Measurements from ENCODE around the gene EDARADD.
"Not testable (repeated sequence)": the region's sequence is repeated elsewhere in the genome, so short reads cannot be mapped to it uniquely, and the experiment has no call there.

EDARADD gene

DNA sequence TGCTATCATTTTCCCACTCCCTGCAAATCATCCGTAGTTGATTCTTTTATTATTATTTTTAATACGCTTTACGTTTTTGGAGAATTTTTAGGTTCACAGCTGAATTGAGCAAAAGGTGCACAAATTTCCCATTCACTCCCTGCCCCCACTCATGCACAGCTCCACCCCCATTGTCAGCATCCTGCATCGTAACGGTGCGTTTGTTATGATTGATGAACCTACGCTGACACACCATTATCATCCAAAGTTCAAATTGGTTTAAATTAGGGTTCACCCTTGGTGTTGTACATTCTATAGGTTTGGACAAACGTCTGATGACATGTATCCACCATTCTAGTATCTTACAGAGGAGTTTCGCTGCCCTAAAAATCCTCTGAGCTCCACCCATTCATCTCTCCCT is 44.5 kb downstream of the EDARADD start:
- Histone ChIP-seq H3K27me3 (ENCODE audit: insufficient read depth, low read length) (peaks cover 14% of the 10 kb centered on the region), H3K4me3 (ENCODE audit: low read depth, low read length) (no peak overlapping the region), H3K79me2 (ENCODE audit: control insufficient read depth, insufficient read depth, low read length, unreplicated experiment) (no peaks in the 10 kb centered on the region), H3K36me3 (ENCODE audit: insufficient read depth, low read length) (no peaks in the 10 kb centered on the region), H2AFZ (ENCODE audit: low read length, unreplicated experiment) (no peak overlapping the region), H3K27ac (ENCODE audit: low read depth, low read length) (no peak overlapping the region), H3K4me1 (ENCODE audit: control insufficient read depth, insufficient read depth, low read length, unreplicated experiment) (no peaks in the 10 kb centered on the region)

DNA sequence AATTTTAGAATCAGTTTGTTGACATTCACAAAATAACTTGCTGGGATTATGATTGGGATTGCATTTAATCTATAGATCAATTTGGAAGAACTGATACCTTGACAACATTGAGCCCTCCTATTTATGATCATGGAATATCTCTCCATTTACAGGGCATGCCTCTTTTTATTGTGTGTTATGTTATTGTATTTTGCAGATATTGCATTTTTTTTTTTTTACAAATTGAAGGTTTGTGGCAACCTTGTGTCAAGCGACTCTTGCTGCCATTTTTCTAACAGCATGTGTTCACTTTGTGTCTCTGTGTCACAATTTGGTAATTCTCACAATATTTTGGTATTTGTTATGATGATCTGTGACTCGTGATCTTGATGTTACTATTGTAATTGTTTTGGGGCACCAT is 46.3 kb downstream of the EDARADD start:
- Histone ChIP-seq H3K79me2 (ENCODE audit: control insufficient read depth, insufficient read depth, low read length, unreplicated experiment) (no peaks in the 10 kb centered on the region), H2AFZ (ENCODE audit: low read length, unreplicated experiment) (no peak overlapping the region)

DNA sequence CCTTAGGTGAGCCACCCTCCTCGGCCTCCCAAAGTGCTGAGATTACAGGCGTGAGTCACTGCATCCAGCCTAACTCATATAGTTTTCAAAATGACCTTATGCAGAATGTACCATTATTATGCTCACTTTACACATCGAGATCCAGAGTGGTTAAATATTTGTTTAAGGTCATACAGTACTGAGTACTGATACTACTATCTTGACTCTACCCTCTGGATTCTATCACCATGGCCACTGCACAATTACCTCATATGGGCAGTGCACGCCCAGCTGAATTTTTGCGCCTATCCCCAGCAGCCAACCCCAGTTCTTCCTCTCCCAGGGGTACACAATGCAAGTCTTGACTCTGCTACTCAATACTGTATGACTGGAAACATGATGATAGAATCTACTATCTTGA is 56.7 kb downstream of the EDARADD start:
- Histone ChIP-seq H3K27me3 (ENCODE audit: insufficient read depth, low read length) (peaks cover 10% of the 10 kb centered on the region), H3K4me1 (ENCODE audit: control insufficient read depth, insufficient read depth, low read length, unreplicated experiment) (no peaks in the 10 kb centered on the region), H3K79me2 (ENCODE audit: control insufficient read depth, insufficient read depth, low read length, unreplicated experiment) (no peaks in the 10 kb centered on the region), H2AFZ (ENCODE audit: low read length, unreplicated experiment) (no peak overlapping the region), H3K36me3 (ENCODE audit: insufficient read depth, low read length) (no peaks in the 10 kb centered on the region), H3K4me3 (ENCODE audit: low read depth, low read length) (no peak overlapping the region), H3K27ac (ENCODE audit: low read depth, low read length) (no peak overlapping the region)

More for the DNA sequence above, 46.3 kb downstream of the EDARADD start:
- no peaks in the 10 kb centered on the region for H3K4me1 ChIP-seq (ENCODE audit: control insufficient read depth, insufficient read depth, low read length, unreplicated experiment)
- no peak overlapping the region for H3K4me3 ChIP-seq (ENCODE audit: low read depth, low read length)
- H3K27me3 ChIP-seq (ENCODE audit: insufficient read depth, low read length) = peaks cover 11% of the 10 kb centered on the region
- H3K36me3 ChIP-seq (ENCODE audit: insufficient read depth, low read length) = no peaks in the 10 kb centered on the region
- H3K27ac ChIP-seq (ENCODE audit: low read depth, low read length) = no peak overlapping the region

DNA sequence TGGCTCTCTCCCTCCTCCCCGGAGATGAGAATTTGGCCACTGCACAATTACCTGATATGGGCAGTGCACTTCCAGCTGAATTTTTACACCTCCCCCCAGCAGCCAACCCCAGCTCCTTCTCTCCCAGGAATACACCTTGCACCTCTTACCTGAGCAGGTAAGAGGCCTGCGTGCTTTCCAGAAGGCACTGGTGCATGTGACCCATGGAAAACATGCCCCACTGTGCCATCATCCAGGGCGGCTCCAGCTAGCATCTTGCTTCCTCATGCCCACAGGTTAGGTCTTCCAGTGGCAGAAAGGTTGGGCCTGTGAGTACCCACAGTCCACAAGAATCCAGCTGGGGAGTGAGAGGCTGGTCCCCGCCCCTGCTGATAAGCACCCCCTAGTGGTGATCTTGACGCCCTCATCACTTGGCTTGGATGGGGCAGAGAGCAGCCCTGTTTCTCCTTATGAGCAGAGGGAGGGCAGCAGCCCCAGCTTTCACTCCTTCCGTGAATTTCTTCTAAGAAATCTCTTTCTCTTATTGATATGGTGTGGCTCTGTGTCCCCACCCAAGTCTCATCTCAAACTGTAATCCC is 57.8 kb downstream of the EDARADD start:
- Histone ChIP-seq H3K4me3 (ENCODE audit: low read depth, low read length) (no peak overlapping the region), H2AFZ (ENCODE audit: low read length, unreplicated experiment) (no peak overlapping the region), H3K27ac (ENCODE audit: low read depth, low read length) (no peak overlapping the region), H3K79me2 (ENCODE audit: control insufficient read depth, insufficient read depth, low read length, unreplicated experiment) (no peaks in the 10 kb centered on the region), H3K36me3 (ENCODE audit: insufficient read depth, low read length) (no peaks in the 10 kb centered on the region), H3K27me3 (ENCODE audit: insufficient read depth, low read length) (peaks cover 8% of the 10 kb centered on the region), H3K4me1 (ENCODE audit: control insufficient read depth, insufficient read depth, low read length, unreplicated experiment) (no peaks in the 10 kb centered on the region)

DNA sequence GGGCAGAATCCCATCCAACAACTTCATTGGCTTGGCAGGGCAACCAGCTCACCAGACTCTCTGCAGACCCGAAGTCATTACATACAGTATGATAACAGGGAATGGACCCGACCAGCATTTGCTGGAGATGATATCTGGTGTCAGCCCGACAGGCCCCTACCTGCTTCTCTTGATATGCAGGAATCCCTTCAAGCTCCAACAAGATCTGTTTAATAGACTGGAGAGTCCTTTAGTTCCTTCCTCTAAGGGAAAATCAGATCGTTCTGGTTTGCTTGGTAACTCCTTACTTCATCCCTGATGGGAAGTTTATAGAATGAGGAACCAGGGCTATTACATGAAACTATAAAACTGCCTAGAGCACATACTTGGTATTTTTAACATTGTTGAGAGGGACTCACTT is 61.2 kb downstream of the EDARADD start:
- H2AFZ ChIP-seq (ENCODE audit: low read length, unreplicated experiment) = no peak overlapping the region
- peaks cover 22% of the 10 kb centered on the region for H3K27me3 ChIP-seq (ENCODE audit: insufficient read depth, low read length)
- H3K4me3 ChIP-seq (ENCODE audit: low read depth, low read length) = no peak overlapping the region
- no peaks in the 10 kb centered on the region for H3K79me2 ChIP-seq (ENCODE audit: control insufficient read depth, insufficient read depth, low read length, unreplicated experiment)
- no peaks in the 10 kb centered on the region for H3K4me1 ChIP-seq (ENCODE audit: control insufficient read depth, insufficient read depth, low read length, unreplicated experiment)
- H3K27ac ChIP-seq (ENCODE audit: low read depth, low read length) = no peak overlapping the region
- H3K36me3 ChIP-seq (ENCODE audit: insufficient read depth, low read length) = no peaks in the 10 kb centered on the region

DNA sequence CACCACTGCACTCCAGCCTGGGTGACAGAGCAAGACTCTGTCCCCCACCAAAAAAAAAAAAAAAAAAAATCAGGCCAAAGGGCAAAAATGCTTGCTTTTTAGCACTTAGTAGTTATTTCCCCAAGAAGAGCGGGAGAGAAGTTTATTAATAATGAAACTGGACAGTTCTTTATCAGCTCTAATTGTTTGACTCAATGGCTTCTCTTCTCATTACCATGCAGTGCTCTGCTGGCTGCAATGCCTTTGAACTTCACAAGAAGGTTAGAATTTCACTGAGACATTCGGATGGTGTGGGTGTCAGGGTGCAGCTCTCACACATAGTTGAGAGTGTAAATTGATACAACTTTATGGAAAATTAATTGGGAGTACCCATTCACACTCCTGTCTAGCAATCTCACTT is 63.7 kb downstream of the EDARADD start:
- Histone ChIP-seq H3K27ac (ENCODE audit: low read depth, low read length) (no peak overlapping the region), H3K27me3 (ENCODE audit: insufficient read depth, low read length) (peaks cover 41% of the 10 kb centered on the region), H3K4me3 (ENCODE audit: low read depth, low read length) (no peak overlapping the region), H3K79me2 (ENCODE audit: control insufficient read depth, insufficient read depth, low read length, unreplicated experiment) (no peaks in the 10 kb centered on the region), H3K36me3 (ENCODE audit: insufficient read depth, low read length) (no peaks in the 10 kb centered on the region), H2AFZ (ENCODE audit: low read length, unreplicated experiment) (no peak overlapping the region), H3K4me1 (ENCODE audit: control insufficient read depth, insufficient read depth, low read length, unreplicated experiment) (no peaks in the 10 kb centered on the region)

DNA sequence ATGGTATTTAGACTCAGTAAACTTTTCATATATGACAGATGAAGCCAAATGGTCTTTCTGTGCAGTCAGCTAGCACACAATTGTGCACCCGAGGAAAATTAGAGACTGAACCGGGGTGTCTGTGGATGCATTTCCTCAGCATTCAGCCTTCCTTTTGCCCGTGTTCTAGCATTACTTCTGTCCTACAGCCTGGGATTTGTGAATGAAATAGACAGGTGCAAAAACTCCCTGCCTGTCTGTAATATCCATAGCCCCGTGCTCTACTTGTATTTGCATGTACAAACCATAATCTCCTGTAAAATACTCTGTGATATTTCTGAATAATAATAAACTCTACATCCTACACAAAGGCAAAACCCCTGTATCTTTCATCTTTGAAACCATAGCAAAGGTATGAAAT is 64.9 kb downstream of the EDARADD start:
- peaks cover 43% of the 10 kb centered on the region for H3K27me3 ChIP-seq (ENCODE audit: insufficient read depth, low read length)
- no peaks in the 10 kb centered on the region for H3K36me3 ChIP-seq (ENCODE audit: insufficient read depth, low read length)
- H3K27ac ChIP-seq (ENCODE audit: low read depth, low read length) = no peak overlapping the region

DNA sequence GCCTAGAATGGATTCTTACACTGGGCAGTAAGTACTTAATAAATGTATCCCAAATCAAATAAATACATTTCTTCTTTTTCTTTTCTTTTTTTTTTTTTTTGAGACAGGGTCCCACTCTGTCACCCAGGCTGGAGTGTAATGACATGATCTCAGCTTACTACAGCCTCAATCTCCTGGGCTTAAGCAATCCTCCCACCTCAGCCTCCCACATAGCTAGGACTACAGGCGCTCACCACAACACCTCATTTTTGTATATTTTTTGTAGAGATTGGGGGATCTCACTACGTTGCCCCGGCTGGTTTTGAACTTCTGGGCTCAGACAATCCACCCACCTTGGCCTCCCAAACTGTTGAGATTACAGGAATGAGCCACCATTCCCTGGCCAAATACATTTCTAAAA is 66.0 kb downstream of the EDARADD start:
- peaks cover 41% of the 10 kb centered on the region for H3K27me3 ChIP-seq (ENCODE audit: insufficient read depth, low read length)
- H3K4me1 ChIP-seq (ENCODE audit: control insufficient read depth, insufficient read depth, low read length, unreplicated experiment) = no peaks in the 10 kb centered on the region
- H3K27ac ChIP-seq (ENCODE audit: low read depth, low read length) = no peak overlapping the region
- no peaks in the 10 kb centered on the region for H3K79me2 ChIP-seq (ENCODE audit: control insufficient read depth, insufficient read depth, low read length, unreplicated experiment)
- H3K36me3 ChIP-seq (ENCODE audit: insufficient read depth, low read length) = no peaks in the 10 kb centered on the region
- H3K4me3 ChIP-seq (ENCODE audit: low read depth, low read length) = no peak overlapping the region
- no peak overlapping the region for H2AFZ ChIP-seq (ENCODE audit: low read length, unreplicated experiment)

More for the DNA sequence above, 64.9 kb downstream of the EDARADD start:
- no peak overlapping the region for H2AFZ ChIP-seq (ENCODE audit: low read length, unreplicated experiment)
- no peak overlapping the region for H3K4me3 ChIP-seq (ENCODE audit: low read depth, low read length)
- no peaks in the 10 kb centered on the region for H3K79me2 ChIP-seq (ENCODE audit: control insufficient read depth, insufficient read depth, low read length, unreplicated experiment)
- no peaks in the 10 kb centered on the region for H3K4me1 ChIP-seq (ENCODE audit: control insufficient read depth, insufficient read depth, low read length, unreplicated experiment)

DNA sequence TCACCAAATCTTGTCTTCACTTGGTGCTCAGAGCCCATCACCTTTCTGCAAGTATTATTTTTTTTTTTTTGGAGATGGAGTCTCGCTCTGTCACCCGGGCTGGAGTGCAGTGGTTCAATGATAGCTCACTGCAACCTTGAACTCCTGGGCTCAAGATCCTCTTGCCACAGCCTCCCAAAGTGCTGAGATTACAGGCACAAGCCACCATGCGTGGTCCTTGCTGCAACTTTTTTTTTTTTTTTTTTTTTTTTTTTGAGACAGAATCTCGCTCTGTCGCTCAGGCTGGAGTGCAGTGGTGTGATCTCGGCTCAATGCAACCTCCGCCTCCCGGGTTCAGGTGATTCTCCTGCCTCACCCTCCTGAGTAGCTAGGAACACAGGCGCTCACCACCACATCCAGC is 70.1 kb downstream of the EDARADD start:
- H2AFZ ChIP-seq (ENCODE audit: low read length, unreplicated experiment); H3K27ac ChIP-seq (ENCODE audit: low read depth, low read length); H3K4me1 ChIP-seq (ENCODE audit: control insufficient read depth, insufficient read depth, low read length, unreplicated experiment); H3K4me3 ChIP-seq (ENCODE audit: low read depth, low read length); H3K36me3 ChIP-seq (ENCODE audit: insufficient read depth, low read length); H3K79me2 ChIP-seq (ENCODE audit: control insufficient read depth, insufficient read depth, low read length, unreplicated experiment): not testable (repeated sequence)
- H3K27me3 ChIP-seq (ENCODE audit: insufficient read depth, low read length) = peaks cover 44% of the 10 kb centered on the region

DNA sequence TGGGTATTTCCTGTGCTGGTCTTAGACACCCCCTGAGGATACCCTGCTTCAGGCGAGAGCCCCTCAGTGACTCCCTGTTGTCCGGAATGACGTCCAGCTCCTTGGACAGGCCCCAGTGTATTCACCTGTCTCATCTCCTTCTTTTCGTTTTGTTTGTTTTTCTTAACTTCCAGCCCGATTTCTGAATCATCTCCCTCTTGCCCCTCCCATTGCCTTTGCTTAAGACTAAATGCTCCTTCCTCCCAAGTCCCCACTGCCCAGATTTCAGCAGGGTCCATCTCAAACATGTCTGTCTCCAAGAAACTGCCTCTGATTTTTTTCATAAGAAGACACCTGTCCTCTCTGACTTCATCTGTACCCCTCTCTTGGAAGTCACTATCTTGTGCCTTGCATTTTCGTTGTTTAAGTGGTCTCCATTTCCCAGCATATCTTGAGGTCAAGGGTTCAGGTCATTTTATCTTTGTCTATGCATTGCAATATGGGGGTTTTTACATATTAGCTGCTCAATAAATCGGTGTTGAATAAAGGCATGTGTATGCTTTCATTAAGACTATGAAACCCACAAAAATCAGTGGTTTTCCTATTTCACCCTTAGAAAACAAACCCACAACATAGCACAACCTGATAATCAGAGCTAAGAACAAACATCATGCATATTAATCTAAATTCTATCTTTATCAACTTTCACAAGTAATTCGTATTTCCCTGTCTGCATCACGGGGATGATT is 71.3 kb downstream of the EDARADD start:
- Histone ChIP-seq H3K4me3 (ENCODE audit: low read depth, low read length) (no peak overlapping the region), H2AFZ (ENCODE audit: low read length, unreplicated experiment) (no peak overlapping the region), H3K27ac (ENCODE audit: low read depth, low read length) (no peak overlapping the region), H3K27me3 (ENCODE audit: insufficient read depth, low read length) (peaks cover 44% of the 10 kb centered on the region), H3K36me3 (ENCODE audit: insufficient read depth, low read length) (no peaks in the 10 kb centered on the region), H3K4me1 (ENCODE audit: control insufficient read depth, insufficient read depth, low read length, unreplicated experiment) (no peaks in the 10 kb centered on the region), H3K79me2 (ENCODE audit: control insufficient read depth, insufficient read depth, low read length, unreplicated experiment) (no peaks in the 10 kb centered on the region)

DNA sequence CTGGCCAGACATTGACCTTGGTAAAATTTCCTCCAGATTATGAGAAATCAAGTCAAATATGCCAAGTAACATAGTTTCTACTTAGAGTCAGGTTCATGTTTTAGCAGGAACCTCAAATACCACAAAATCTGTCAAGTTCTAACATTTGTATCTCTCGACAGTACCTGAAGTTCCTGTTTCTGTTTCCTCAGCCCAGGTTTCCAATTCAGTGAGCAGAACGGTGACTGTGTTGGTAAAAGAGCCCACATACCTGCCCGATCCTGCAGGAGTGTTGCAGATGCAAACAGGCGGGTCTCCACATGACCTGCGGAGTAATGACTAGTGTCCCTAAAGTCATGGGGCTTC is 71.8 kb downstream of the EDARADD start:
- Histone ChIP-seq H3K36me3 (ENCODE audit: insufficient read depth, low read length) (no peaks in the 10 kb centered on the region), H3K4me3 (ENCODE audit: low read depth, low read length) (no peak overlapping the region)

More for the DNA sequence above, 71.8 kb downstream of the EDARADD start:
- Histone ChIP-seq H3K27me3 (ENCODE audit: insufficient read depth, low read length) (peaks cover 43% of the 10 kb centered on the region), H3K27ac (ENCODE audit: low read depth, low read length) (no peak overlapping the region), H2AFZ (ENCODE audit: low read length, unreplicated experiment) (no peak overlapping the region), H3K4me1 (ENCODE audit: control insufficient read depth, insufficient read depth, low read length, unreplicated experiment) (no peaks in the 10 kb centered on the region), H3K79me2 (ENCODE audit: control insufficient read depth, insufficient read depth, low read length, unreplicated experiment) (no peaks in the 10 kb centered on the region)

Data from ACC112 (cell line).